Stimulated activated CD8-positive, alpha-beta memory T cell treated with anti-CD3 and anti-CD28 coated beads, Interleukin-12 subunit alpha, Interleukin-12 subunit beta, amount 100 ng/mL, for 1 hour (primary cell): ENCODE results near the gene POC1B.

Experiments
- DNase-seq: peaks from one replicate; pipeline ENCODE4 v3.0.0-alpha.2; 2020; ENCODE audit warnings: low read depth

The POC1B gene

DNA sequence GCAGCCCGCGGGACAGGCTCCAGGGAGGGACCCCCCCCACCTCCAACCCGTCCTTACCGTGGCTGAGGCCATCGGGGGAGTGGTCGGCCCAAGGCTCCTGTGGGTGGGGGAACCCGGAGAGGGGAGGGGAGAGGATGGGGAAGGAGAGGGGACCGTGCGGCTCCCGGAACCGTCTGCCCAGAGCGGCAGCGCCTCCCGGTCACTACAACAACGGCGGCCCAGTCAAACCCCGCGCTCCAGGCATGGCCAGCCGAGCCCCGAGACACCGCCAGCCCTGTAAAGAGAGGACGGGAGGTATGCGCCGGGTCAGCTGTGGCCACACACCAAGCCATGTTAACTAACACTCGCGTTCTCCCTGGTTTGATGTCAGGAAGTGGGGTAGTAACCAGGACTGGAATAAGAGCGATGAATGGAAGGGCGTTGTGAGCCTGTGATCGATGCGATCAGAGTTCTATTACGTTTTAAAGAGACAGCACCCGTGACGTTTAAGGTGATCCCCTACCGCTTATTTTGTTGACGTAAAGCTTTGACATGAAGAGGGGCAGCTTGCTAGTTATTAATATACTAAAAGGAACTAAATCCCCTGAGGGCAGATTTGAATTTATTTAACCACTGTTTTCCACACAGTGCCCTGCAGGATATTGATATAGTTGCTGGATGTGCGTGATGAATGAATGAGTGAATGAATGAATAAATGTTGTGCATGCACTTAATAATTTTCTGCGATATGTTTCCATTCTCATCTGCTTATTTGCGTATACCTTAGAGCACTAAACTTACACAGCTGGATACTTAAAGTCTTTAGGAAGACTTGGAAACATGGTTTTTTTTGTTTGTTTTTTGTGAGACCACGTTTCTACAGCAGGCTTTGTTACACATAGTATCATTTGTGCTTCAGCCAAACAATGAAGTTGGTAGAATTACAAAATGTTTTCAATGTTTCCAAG is at the start of gene POC1B:
TSS of gene POC1B (minus strand) at position 224 of the 947 bp plus-strand sequence. CDS start at position 72, 152 bp downstream.
- peak; percentile 40 for DNase-seq

DNA sequence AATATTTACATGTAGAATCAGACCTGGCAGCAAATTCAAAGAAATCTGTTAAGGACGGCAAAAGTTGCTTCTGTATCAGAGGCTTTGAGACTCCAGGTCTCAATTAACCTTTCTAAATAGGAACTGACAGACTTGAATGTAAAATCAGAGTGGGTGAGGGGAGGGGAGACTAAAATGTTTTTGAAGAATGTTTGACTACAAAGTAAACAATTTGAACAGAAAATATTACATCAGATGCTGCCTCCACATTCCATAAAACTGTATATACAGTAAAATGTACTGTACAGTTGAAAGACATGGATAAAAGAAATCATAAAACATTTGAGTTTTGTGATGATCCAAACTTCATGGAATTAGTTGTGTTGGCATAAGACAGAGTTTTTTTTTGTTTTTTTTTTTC is 49.5 kb upstream of the POC1B start:
- no peak for DNase-seq

- DNase-seq: no peak
Measured at GRCh38 chr12:89574736-89575208, 48.9 kb upstream of the POC1B start.

DNA sequence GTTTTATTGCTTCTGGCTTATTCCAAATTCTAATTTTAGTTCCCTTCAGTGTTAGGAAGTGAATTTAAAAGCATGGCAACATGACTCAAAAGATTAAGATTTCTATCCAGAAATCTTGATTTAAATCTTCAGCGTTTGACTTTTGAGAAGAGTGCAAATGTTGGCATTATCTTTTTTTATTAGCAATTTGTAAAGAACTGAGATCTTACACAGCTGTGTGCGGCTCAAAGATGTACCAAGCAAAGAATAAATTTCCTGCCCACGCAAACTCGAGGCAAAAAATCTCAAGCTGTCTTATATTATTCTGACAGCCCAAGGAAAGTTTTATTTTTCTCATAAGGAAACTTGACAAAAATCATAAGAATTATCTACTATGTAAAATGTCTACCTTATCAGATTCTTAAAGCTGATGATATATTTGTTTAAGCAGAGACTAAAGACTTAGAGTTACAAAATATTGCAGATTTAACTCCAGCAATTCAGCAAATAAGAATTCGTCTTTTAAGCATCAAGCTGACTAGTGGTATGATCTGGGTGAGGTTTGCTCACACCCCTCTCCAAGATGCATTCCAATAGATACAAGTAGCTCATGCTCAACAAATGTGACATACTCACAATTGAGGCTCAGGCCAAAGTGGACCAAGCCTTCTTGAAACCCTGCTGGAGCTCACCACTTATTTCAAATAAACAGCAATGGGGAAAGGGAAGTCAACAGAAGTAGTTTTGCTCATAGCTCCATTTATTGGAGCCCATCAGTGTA is 47.4 kb upstream of the POC1B start:
- no peak for DNase-seq

GRCh38 chr12:89571491-89572195 is 45.8 kb upstream of the POC1B start:
- no peak for DNase-seq

DNA sequence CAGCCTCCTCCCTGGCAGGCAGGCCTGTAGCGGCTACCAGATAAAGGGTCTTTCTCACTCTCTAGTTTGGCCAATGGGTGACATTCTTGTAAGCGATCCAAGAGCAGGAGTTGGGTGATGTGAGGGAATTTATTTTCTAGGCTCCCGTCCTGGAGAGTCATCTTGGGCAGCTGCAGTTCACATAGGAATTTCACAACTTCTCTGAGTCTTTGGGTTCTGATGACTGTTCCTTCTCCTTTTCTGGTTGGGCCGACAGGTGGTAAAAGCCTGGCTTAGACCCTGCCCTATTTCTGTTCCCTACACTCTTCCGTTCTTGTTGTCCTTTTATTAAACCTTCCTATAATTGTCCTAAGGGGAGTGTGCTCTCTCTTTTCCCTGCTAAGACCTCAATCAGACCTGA is 42.6 kb upstream of the POC1B start:
- no peak for DNase-seq

DNA sequence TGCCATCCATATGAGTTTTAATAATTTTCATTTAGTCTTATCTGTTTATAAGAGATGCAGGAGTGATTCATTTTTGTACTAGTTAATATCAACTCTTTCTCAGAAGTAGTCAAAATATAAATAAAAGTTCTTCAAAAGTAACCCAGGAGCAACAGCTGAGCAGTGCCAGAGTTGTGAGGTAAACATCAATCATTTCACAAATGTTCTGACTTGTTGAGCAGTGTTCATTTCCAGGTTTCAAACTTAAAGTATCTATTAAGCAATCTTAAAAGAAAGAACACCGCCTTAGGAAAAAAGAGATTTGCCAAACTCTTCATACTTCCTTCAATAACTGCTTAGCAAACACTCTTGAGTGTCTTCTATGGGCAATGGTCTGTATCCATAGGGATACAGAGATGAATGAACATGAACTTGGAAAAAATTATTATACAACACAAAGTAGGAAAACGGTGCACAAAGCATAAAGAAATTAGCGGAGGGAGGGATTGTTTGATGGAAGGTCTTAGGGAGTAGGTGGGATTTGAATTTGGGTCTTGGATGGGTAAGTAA is 41.9 kb upstream of the POC1B start:
- DNase-seq: no peak

DNA sequence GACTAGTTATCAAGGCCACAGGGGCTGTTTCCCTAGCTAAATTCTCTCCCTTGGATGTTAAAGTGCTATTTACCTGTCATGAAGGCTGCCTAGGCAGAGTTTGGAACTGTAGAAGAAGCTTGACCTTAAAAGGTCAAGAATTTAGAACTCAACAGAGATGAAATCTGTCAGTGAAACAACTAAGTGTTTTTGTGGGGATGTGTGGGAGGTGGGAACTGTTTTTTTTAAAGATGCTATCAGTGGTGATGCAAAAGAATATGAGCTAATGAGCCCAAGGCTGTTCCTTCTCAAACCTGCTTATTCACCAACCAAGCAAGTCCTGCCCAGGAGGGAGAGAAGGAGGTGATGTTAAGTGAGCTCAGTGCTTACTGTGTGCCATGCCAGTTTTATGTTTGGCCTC is 40.8 kb upstream of the POC1B start:
- DNase-seq: no peak

GRCh38 chr12:89565002-89565401 is 39.2 kb upstream of the POC1B start:
- no peak for DNase-seq

GRCh38 chr12:89559753-89560152 is 33.9 kb upstream of the POC1B start:
- no peak for DNase-seq

DNA sequence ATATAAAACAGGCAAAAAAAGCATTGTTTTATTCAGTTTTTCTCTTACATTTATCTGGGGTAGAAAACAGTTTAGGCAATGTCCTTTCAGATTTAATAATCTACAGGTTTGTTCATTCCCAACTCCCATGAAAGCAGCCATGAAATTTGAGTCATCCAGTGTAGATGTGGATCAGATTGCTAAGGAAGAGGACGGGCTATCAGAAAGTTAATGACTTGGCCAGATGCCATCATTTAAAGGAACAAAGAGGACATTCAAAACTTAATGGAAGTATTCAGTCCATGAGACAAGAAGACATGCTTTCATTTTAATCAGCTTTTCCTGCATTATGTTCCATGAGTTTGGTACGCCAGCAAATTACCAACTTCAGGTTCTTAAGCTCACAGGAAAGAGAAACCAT is 31.1 kb upstream of the POC1B start:
- no peak for DNase-seq

- DNase-seq: no peak
Measured at GRCh38 chr12:89552376-89552775, 26.5 kb upstream of the POC1B start.

DNA sequence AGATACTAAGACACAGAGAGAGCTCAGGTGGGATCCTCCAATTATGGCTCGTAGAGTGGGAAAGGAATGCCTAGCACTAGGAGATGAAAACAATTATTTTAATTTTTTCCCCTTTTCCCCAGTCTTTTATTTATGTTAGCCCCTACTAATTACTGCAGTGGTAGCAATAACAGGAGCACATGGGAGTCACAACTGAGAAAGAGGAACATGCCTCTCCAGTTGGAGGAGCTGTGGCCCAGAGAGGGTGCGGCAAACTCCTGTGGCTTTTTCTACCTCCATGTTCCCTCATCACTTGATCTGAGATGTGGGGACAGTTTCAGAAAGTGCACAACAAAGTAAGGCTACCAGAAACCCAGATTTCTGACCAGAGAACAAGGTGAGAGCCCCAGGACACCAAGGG is 25.9 kb upstream of the POC1B start:
- no peak for DNase-seq

DNA sequence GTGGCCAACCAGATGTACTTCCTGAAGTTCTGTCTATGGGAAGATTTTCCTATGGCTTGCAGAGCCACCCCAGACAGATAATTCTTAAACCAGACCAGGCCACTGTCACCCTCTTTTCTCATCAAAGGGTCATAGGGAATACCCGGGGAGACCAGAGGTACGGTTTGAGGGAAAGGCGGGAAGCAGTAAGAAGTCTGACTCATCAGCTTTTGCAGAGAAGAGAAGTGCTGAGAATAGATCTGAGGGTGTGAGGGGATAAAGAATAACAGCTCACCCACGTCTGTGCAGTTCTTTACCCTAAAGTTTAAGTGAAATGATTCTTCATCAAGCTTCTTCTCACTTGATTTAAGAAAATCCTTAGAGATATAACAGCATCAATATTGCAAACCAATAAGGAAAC is 21.3 kb upstream of the POC1B start:
- no peak for DNase-seq

- DNase-seq: no peak
Measured at GRCh38 chr12:89546151-89546550, 20.3 kb upstream of the POC1B start.

- DNase-seq: no peak
Measured at GRCh38 chr12:89544681-89545184, 18.9 kb upstream of the POC1B start.

GRCh38 chr12:89544022-89544421 is 18.2 kb upstream of the POC1B start:
- DNase-seq: no peak

GRCh38 chr12:89542912-89543592 is 17.2 kb upstream of the POC1B start:
- peak; percentile 49 for DNase-seq

- no peak for DNase-seq
Measured at GRCh38 chr12:89542236-89542635, 16.4 kb upstream of the POC1B start.

DNA sequence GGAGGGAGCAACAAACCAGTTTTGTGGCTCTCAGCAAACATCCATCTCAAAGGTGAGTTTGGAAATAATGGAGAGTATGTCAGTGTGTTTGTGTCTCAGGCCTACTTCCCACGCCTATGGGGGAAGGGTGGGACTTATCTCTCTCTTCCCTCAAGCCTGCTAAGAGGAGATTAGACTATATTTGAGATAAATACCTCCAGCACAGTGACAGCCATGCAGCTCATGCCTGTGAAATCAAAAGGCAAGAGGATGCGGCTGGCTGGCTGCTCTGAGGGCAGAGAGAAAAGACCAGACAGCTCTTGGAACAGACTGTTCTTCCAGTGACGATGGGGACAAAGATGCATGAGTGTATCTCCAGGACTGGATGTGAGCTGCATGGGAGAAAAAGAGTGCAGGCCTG is 14.7 kb upstream of the POC1B start:
- DNase-seq: no peak
